WTC11 (cell line): ENCODE data around the gene TIMM21. TPM values are rescaled to one million over a fixed set of nuclear protein-coding genes. Genes with fewer than 3 reads are reported as not detected.

Experiments used
- ATAC-seq: fragments of 200-7000 bp; cut with Tn5 transposase; 2 replicates; pipeline ENCODE4 v1.10.0; 2021; ENCODE audit warnings: mild to moderate bottlenecking, moderate library complexity
- CTCF ChIA-PET: fragments of 300-600 bp; sonication (Branson Sonifier 250); formaldehyde crosslinking; loops from one replicate; lab custom pipeline; 2021; ENCODE audit warnings: antibody characterized with exemption; lab: Charles Lee
- POLR2A ChIA-PET: fragments of 350-600 bp; sonication (Branson Sonifier 250); formaldehyde crosslinking; loops from one replicate; lab custom pipeline; 2021; ENCODE audit warnings: antibody characterized with exemption; lab: Charles Lee
- DNase-seq: peaks from one replicate; pipeline ENCODE4 v3.0.0; 2021; ENCODE audit warnings: low spot score
- H3K27ac Mint-ChIP-seq: 2 replicates; pipeline ENCODE4 v1.8.0; 2021; ENCODE audit warnings: mixed read lengths
- H3K27me3 Mint-ChIP-seq: 2 replicates; pipeline ENCODE4 v1.8.0; 2021; ENCODE audit warnings: low read depth, mild to moderate bottlenecking, moderate library complexity, mixed read lengths
- H3K36me3 Mint-ChIP-seq: 2 replicates; pipeline ENCODE4 v1.8.0; 2021; ENCODE audit warnings: mixed read lengths
- H3K4me1 Mint-ChIP-seq: 2 replicates; pipeline ENCODE4 v1.8.0; 2022; ENCODE audit warnings: mixed read lengths
- H3K4me3 Mint-ChIP-seq: 2 replicates; pipeline ENCODE4 v1.8.0; 2021; ENCODE audit warnings: mild to moderate bottlenecking, moderate library complexity, mixed read lengths
- H3K9me3 Mint-ChIP-seq: 2 replicates; pipeline ENCODE4 v1.8.0; 2021; ENCODE audit warnings: mixed read lengths
- ATF3 ChIP-seq: sonication (generic); formaldehyde crosslinking; conservative IDR thresholded peaks from 2 replicates; pipeline ENCODE4 v1.8.1; 2022; ENCODE audit warnings: mild to moderate bottlenecking, missing genetic modification reagents
- CREB1 ChIP-seq: sonication (generic); formaldehyde crosslinking; IDR thresholded peaks from 2 replicates; pipeline ENCODE4 v1.8.0; 2023; ENCODE audit warnings: mild to moderate bottlenecking, missing genetic modification reagents
- CREM ChIP-seq: sonication (generic); formaldehyde crosslinking; IDR thresholded peaks from 2 replicates; pipeline ENCODE4 v1.8.1; 2022; ENCODE audit warnings: mild to moderate bottlenecking, missing genetic modification reagents, moderate library complexity
- ESRRA ChIP-seq: sonication (generic); formaldehyde crosslinking; IDR thresholded peaks from 2 replicates; pipeline ENCODE4 v1.8.1; 2022; ENCODE audit warnings: mild to moderate bottlenecking, missing genetic modification reagents, borderline replicate concordance
- ETV6 ChIP-seq: sonication (generic); formaldehyde crosslinking; IDR thresholded peaks from 2 replicates; pipeline ENCODE4 v1.8.1; 2022; ENCODE audit warnings: mild to moderate bottlenecking, missing genetic modification reagents
- FOXJ3 ChIP-seq: sonication (generic); formaldehyde crosslinking; IDR thresholded peaks from 2 replicates; pipeline ENCODE4 v1.9.0; 2021; ENCODE audit warnings: missing genetic modification reagents, mild to moderate bottlenecking, borderline replicate concordance
- IRF2 ChIP-seq: sonication (generic); formaldehyde crosslinking; IDR thresholded peaks from 2 replicates; pipeline ENCODE4 v1.8.0; 2022; ENCODE audit warnings: low read depth, missing genetic modification reagents, borderline replicate concordance
- MAX ChIP-seq: sonication (generic); formaldehyde crosslinking; IDR thresholded peaks from 2 replicates; pipeline ENCODE4 v1.8.0; 2022; ENCODE audit warnings: mild to moderate bottlenecking, missing genetic modification reagents
- MLX ChIP-seq: sonication (generic); formaldehyde crosslinking; IDR thresholded peaks from 2 replicates; pipeline ENCODE4 v1.8.1; 2023; ENCODE audit warnings: mild to moderate bottlenecking, missing genetic modification reagents, moderate library complexity
- NR3C1 ChIP-seq: sonication (generic); formaldehyde crosslinking; conservative IDR thresholded peaks from 2 replicates; pipeline ENCODE4 v1.8.1; 2023; ENCODE audit warnings: low read depth, mild to moderate bottlenecking, missing genetic modification reagents
- PRDM15 ChIP-seq: sonication (generic); formaldehyde crosslinking; IDR thresholded peaks from 2 replicates; pipeline ENCODE4 v1.8.0; 2022; ENCODE audit warnings: missing genetic modification reagents
- PRRX2 ChIP-seq: fragments of 250-450 bp; sonication (Bioruptor Pico); IDR thresholded peaks from 2 replicates; pipeline ENCODE4 v1.8.0; 2021; ENCODE audit warnings: mild to moderate bottlenecking
- SP1 ChIP-seq: sonication (generic); formaldehyde crosslinking; conservative IDR thresholded peaks from 2 replicates; pipeline ENCODE4 v1.8.1; 2022; ENCODE audit warnings: missing genetic modification reagents
- TCF7 ChIP-seq: sonication (generic); formaldehyde crosslinking; IDR thresholded peaks from 2 replicates; pipeline ENCODE4 v1.8.0; 2022; ENCODE audit warnings: mild to moderate bottlenecking, low read depth, missing genetic modification reagents, moderate library complexity
- TEAD4 ChIP-seq: sonication (generic); formaldehyde crosslinking; IDR thresholded peaks from 2 replicates; pipeline ENCODE4 v1.8.0; 2022; ENCODE audit warnings: mild to moderate bottlenecking, missing genetic modification reagents
- ZNF423 ChIP-seq: fragments of 250-450 bp; sonication (Bioruptor Pico); IDR thresholded peaks from 2 replicates; pipeline ENCODE4 v2.1.2; 2022; ENCODE audit warnings: mild to moderate bottlenecking, moderate library complexity
- ZNF671 ChIP-seq: fragments of 250-450 bp; sonication (Bioruptor Pico); IDR thresholded peaks from 2 replicates; pipeline ENCODE4 v1.8.0; 2021; ENCODE audit warnings: mild to moderate bottlenecking
- total RNA-seq: library from RNA; stranded (reverse); gene quantifications from 3 replicates; pipeline ENCODE4 v1.2.3, GENCODE V29; 2021
- TF ChIP-seq, protein P1 (sequence below): sonication (generic); formaldehyde crosslinking; IDR thresholded peaks from 2 replicates; pipeline ENCODE4 v1.8.1; 2022; ENCODE audit warnings: low read depth, missing genetic modification reagents, borderline replicate concordance
- TF ChIP-seq, protein P2 (sequence below): sonication (generic); formaldehyde crosslinking; IDR thresholded peaks from 2 replicates; pipeline ENCODE4 v1.8.0; 2023; ENCODE audit warnings: missing genetic modification reagents
- TF ChIP-seq, protein P3 (sequence below): sonication (generic); formaldehyde crosslinking; conservative IDR thresholded peaks from 2 replicates; pipeline ENCODE4 v1.8.1; 2023; ENCODE audit warnings: mild to moderate bottlenecking, low read depth, missing genetic modification reagents, moderate library complexity

Gene TIMM21
- total RNA-seq, 1 experiment from 2014 or later, result 47.7 TPM

- no peaks in the 10 kb centered on the region for H3K9me3 Mint-ChIP-seq
- DNase-seq, result no peak
- H3K27me3 Mint-ChIP-seq, result no peaks in the 10 kb centered on the region; the same call in 1 of the 2 replicates
- no peak for ATAC-seq
- H3K4me1 Mint-ChIP-seq, result no peaks in the 10 kb centered on the region
- no peak overlapping the region for H3K27ac Mint-ChIP-seq
- TF ChIP-seq, protein P1, sequence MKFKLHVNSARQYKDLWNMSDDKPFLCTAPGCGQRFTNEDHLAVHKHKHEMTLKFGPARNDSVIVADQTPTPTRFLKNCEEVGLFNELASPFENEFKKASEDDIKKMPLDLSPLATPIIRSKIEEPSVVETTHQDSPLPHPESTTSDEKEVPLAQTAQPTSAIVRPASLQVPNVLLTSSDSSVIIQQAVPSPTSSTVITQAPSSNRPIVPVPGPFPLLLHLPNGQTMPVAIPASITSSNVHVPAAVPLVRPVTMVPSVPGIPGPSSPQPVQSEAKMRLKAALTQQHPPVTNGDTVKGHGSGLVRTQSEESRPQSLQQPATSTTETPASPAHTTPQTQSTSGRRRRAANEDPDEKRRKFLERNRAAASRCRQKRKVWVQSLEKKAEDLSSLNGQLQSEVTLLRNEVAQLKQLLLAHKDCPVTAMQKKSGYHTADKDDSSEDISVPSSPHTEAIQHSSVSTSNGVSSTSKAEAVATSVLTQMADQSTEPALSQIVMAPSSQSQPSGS (CRISPR knock-in tag), result no peak
- TF ChIP-seq, protein P2, sequence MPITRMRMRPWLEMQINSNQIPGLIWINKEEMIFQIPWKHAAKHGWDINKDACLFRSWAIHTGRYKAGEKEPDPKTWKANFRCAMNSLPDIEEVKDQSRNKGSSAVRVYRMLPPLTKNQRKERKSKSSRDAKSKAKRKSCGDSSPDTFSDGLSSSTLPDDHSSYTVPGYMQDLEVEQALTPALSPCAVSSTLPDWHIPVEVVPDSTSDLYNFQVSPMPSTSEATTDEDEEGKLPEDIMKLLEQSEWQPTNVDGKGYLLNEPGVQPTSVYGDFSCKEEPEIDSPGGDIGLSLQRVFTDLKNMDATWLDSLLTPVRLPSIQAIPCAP, result no peak
- no peaks in the 10 kb centered on the region for H3K36me3 Mint-ChIP-seq
- POLR2A ChIA-PET, result no interaction called here
- no peak overlapping the region for H3K4me3 Mint-ChIP-seq
- CTCF ChIA-PET, result no interaction called here
Measured at GRCh38 chr18:74173434-74173750, 25.1 kb downstream of the TIMM21 start.

- peaks cover 9% of the 10 kb centered on the region for H3K9me3 Mint-ChIP-seq
- H3K36me3 Mint-ChIP-seq, result no peaks in the 10 kb centered on the region
- H3K27me3 Mint-ChIP-seq, result no peaks in the 10 kb centered on the region; the same call in 1 of the 2 replicates
- DNase-seq, result no peak
- H3K27ac Mint-ChIP-seq, result no peak overlapping the region
- POLR2A ChIA-PET, result no interaction called here
- CTCF ChIA-PET, result interaction anchor here (1.0 kb wide), 1 partner anchor 22 kb away, joined by 3 read pairs; no protein-coding TSS in a partner anchor
- TF ChIP-seq MLX (CRISPR knock-in tag) (no peak), SP1 (CRISPR knock-in tag) (no peak), PRDM15 (CRISPR knock-in tag) (no peak), PRRX2 (no peak), ATF3 (CRISPR knock-in tag) (no peak), ESRRA (CRISPR knock-in tag) (no peak), ZNF423 (CRISPR knock-in tag) (no peak), CREB1 (CRISPR knock-in tag) (no peak), IRF2 (CRISPR knock-in tag) (no peak), NR3C1 (CRISPR knock-in tag) (no peak), TEAD4 (CRISPR knock-in tag) (no peak)
- TF ChIP-seq, all 79 proteins: peak for 0
- ATAC-seq, result no peak
- Mint-ChIP-seq H3K4me3 (no peak overlapping the region), H3K4me1 (no peaks in the 10 kb centered on the region)
Measured at GRCh38 chr18:74175658-74176057, 27.3 kb downstream of the TIMM21 start.

DNA sequence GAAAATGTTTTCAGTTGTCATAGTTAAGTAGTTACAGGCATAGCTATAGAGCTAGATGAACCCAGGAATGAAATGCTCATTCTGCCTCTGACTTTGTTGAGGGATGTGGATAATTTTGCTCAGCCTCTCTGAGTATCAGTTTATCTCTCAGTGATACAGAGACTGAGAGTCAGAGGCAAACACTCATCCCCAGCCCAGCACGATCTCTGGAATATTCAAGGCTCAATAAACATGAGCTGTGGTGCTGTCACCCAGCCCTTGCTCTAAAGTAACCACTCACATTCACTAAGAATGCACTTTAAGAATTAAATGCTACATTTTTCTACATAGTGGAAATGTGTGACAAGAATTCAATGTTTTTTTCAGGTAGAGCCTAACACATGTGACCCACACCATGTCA, 30.6 kb downstream of the TIMM21 start:
- Mint-ChIP-seq H3K27ac (no peak overlapping the region; the same call in 1 of the 2 replicates), H3K4me1 (peaks cover 6% of the 10 kb centered on the region), H3K9me3 (peaks cover 9% of the 10 kb centered on the region), H3K27me3 (no peaks in the 10 kb centered on the region; the same call in 1 of the 2 replicates), H3K4me3 (no peak overlapping the region), H3K36me3 (no peaks in the 10 kb centered on the region)
- POLR2A ChIA-PET, result no interaction called here
- no peak for DNase-seq
- CTCF ChIA-PET, result interaction anchor here (1.3 to 2.2 kb wide), 2 partner anchors 97 to 373 kb away, joined by 4 to 6 read pairs; no protein-coding TSS in a partner anchor
- no peak for TF ChIP-seq TCF7 (CRISPR knock-in tag)
- no peak for TF ChIP-seq NR3C1 (CRISPR knock-in tag)
- no peak for TF ChIP-seq FOXJ3 (CRISPR knock-in tag)
- TF ChIP-seq SP1 (CRISPR knock-in tag), result no peak
- no peak for TF ChIP-seq MAX (CRISPR knock-in tag)
- no peak for TF ChIP-seq CREM (CRISPR knock-in tag)
- no peak for TF ChIP-seq CREB1 (CRISPR knock-in tag)
- TF ChIP-seq, protein P3, sequence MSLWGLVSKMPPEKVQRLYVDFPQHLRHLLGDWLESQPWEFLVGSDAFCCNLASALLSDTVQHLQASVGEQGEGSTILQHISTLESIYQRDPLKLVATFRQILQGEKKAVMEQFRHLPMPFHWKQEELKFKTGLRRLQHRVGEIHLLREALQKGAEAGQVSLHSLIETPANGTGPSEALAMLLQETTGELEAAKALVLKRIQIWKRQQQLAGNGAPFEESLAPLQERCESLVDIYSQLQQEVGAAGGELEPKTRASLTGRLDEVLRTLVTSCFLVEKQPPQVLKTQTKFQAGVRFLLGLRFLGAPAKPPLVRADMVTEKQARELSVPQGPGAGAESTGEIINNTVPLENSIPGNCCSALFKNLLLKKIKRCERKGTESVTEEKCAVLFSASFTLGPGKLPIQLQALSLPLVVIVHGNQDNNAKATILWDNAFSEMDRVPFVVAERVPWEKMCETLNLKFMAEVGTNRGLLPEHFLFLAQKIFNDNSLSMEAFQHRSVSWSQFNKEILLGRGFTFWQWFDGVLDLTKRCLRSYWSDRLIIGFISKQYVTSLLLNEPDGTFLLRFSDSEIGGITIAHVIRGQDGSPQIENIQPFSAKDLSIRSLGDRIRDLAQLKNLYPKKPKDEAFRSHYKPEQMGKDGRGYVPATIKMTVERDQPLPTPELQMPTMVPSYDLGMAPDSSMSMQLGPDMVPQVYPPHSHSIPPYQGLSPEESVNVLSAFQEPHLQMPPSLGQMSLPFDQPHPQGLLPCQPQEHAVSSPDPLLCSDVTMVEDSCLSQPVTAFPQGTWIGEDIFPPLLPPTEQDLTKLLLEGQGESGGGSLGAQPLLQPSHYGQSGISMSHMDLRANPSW (CRISPR knock-in tag), result no peak
- TF ChIP-seq ZNF671 (CRISPR knock-in tag), result no peak
- TF ChIP-seq ETV6, result no peak
- no peak for ATAC-seq
